ENCODE results near the gene ARAF.

ARAF gene

DNA sequence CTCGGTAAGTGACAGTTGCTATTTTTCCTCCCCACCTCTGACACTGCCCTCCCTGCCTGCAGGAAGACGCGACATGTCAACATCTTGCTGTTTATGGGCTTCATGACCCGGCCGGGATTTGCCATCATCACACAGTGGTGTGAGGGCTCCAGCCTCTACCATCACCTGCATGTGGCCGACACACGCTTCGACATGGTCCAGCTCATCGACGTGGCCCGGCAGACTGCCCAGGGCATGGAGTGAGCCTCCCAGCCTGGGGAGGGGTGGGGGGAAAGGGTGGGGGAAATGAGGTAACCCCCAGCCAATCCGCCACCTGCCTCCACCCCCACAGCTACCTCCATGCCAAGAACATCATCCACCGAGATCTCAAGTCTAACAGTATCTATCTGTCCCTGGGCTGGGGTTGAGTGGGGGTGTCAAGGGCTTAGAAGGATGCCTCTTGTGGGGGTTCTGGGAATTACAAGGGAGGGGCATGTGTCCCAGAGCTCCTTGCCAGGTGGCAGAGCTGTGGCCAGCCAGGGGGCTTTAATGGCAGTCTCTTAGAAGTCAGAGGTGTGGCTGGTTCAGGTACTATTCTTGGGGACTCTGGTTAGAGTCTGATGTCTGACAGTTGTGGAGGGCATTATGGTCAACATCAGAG is 7.8 kb downstream of the ARAF start:
- H3K27ac ChIP-seq (ENCODE audit: low read length), result no peak overlapping the region
- peaks cover 46% of the 10 kb centered on the region for H3K36me3 ChIP-seq (replicated peaks; ENCODE audit: low read depth, low read length)

DNA sequence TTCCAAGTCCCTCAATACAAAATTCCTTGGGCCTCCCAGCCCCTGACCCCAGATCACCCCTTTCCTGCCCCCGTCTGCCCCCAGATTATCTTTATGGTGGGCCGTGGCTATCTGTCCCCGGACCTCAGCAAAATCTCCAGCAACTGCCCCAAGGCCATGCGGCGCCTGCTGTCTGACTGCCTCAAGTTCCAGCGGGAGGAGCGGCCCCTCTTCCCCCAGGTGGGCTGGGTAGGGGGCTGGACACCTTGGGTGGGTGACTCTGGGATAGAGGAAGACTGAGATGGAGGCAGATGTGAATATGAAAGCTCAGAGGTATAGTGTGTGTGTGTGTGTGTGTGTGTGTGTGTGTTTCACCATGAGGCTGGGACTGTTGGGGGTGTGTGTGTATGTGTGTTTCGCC is 9.8 kb downstream of the ARAF start:
- Histone ChIP-seq H2AFZ (ENCODE audit: low read depth, low read length) (no peak overlapping the region), H3K27me3 (ENCODE audit: low read depth, low read length) (no peaks in the 10 kb centered on the region), H3K36me3 (replicated peaks; ENCODE audit: low read depth, low read length) (peaks cover 36% of the 10 kb centered on the region), H4K20me1 (ENCODE audit: insufficient read depth, low read length) (no peaks in the 10 kb centered on the region), H3K4me2 (ENCODE audit: low read length) (no peak overlapping the region), H3K4me3 (ENCODE audit: low read length) (no peak overlapping the region), H3K79me2 (ENCODE audit: low read length) (no peaks in the 10 kb centered on the region), H3K9me3 (ENCODE audit: insufficient read depth, low read length) (no peaks in the 10 kb centered on the region), H3K4me1 (ENCODE audit: low read length) (peaks cover 15% of the 10 kb centered on the region), H3K9ac (ENCODE audit: low read length) (no peak overlapping the region), H3K27ac (ENCODE audit: low read length) (no peak overlapping the region)
- no peak for TF ChIP-seq EZH2phosphoT487 (IDR thresholded peaks at IDR 0.05; ENCODE audit: low read depth)
- TF ChIP-seq, protein P1, sequence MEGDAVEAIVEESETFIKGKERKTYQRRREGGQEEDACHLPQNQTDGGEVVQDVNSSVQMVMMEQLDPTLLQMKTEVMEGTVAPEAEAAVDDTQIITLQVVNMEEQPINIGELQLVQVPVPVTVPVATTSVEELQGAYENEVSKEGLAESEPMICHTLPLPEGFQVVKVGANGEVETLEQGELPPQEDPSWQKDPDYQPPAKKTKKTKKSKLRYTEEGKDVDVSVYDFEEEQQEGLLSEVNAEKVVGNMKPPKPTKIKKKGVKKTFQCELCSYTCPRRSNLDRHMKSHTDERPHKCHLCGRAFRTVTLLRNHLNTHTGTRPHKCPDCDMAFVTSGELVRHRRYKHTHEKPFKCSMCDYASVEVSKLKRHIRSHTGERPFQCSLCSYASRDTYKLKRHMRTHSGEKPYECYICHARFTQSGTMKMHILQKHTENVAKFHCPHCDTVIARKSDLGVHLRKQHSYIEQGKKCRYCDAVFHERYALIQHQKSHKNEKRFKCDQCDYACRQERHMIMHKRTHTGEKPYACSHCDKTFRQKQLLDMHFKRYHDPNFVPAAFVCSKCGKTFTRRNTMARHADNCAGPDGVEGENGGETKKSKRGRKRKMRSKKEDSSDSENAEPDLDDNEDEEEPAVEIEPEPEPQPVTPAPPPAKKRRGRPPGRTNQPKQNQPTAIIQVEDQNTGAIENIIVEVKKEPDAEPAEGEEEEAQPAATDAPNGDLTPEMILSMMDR (IDR thresholded peaks at IDR 0.05; ENCODE audit: low read depth, low read length), result no peak

More for the DNA sequence above, 7.8 kb downstream of the ARAF start:
- no peaks in the 10 kb centered on the region for H3K9me3 ChIP-seq (ENCODE audit: insufficient read depth, low read length)
- H3K4me2 ChIP-seq (ENCODE audit: low read length), result no peak overlapping the region
- H3K9ac ChIP-seq (ENCODE audit: low read length), result no peak overlapping the region
- peaks cover 10% of the 10 kb centered on the region for H3K79me2 ChIP-seq (ENCODE audit: low read length)
- H3K27me3 ChIP-seq (ENCODE audit: low read depth, low read length), result no peaks in the 10 kb centered on the region
- no peak for TF ChIP-seq EZH2phosphoT487 (IDR thresholded peaks at IDR 0.05; ENCODE audit: low read depth)
- TF ChIP-seq, protein P1 (IDR thresholded peaks at IDR 0.05; ENCODE audit: low read depth, low read length), result no peak
- H3K4me3 ChIP-seq (ENCODE audit: low read length), result no peak overlapping the region
- H2AFZ ChIP-seq (ENCODE audit: low read depth, low read length), result no peak overlapping the region
- H3K4me1 ChIP-seq (ENCODE audit: low read length), result peaks cover 30% of the 10 kb centered on the region
- H4K20me1 ChIP-seq (ENCODE audit: insufficient read depth, low read length), result no peaks in the 10 kb centered on the region

DNA sequence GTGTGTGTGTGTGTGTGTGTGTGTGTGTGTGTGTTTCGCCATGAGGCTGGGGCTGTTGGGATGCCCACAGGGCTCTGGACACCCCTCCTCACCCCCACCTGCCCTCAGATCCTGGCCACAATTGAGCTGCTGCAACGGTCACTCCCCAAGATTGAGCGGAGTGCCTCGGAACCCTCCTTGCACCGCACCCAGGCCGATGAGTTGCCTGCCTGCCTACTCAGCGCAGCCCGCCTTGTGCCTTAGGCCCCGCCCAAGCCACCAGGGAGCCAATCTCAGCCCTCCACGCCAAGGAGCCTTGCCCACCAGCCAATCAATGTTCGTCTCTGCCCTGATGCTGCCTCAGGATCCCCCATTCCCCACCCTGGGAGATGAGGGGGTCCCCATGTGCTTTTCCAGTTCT is 10.2 kb downstream of the ARAF start:
- Histone ChIP-seq H3K79me2 (ENCODE audit: low read length) (no peaks in the 10 kb centered on the region), H3K4me1 (ENCODE audit: low read length) (peaks cover 14% of the 10 kb centered on the region), H3K27ac (ENCODE audit: low read length) (no peak overlapping the region), H2AFZ (ENCODE audit: low read depth, low read length) (no peak overlapping the region), H3K36me3 (replicated peaks; ENCODE audit: low read depth, low read length) (peaks cover 36% of the 10 kb centered on the region), H4K20me1 (ENCODE audit: insufficient read depth, low read length) (no peaks in the 10 kb centered on the region), H3K9ac (ENCODE audit: low read length) (no peak overlapping the region), H3K4me2 (ENCODE audit: low read length) (no peak overlapping the region), H3K27me3 (ENCODE audit: low read depth, low read length) (no peaks in the 10 kb centered on the region), H3K9me3 (ENCODE audit: insufficient read depth, low read length) (no peaks in the 10 kb centered on the region), H3K4me3 (ENCODE audit: low read length) (no peak overlapping the region)
- TF ChIP-seq, protein P1 (IDR thresholded peaks at IDR 0.05; ENCODE audit: low read depth, low read length), result no peak
- TF ChIP-seq EZH2phosphoT487 (IDR thresholded peaks at IDR 0.05; ENCODE audit: low read depth), result no peak

- Histone ChIP-seq H4K20me1 (ENCODE audit: insufficient read depth, low read length) (no peaks in the 10 kb centered on the region), H2AFZ (ENCODE audit: low read depth, low read length) (no peak overlapping the region), H3K4me3 (ENCODE audit: low read length) (no peak overlapping the region), H3K79me2 (ENCODE audit: low read length) (no peaks in the 10 kb centered on the region), H3K36me3 (replicated peaks; ENCODE audit: low read depth, low read length) (peaks cover 35% of the 10 kb centered on the region), H3K4me2 (ENCODE audit: low read length) (no peak overlapping the region), H3K9me3 (ENCODE audit: insufficient read depth, low read length) (no peaks in the 10 kb centered on the region), H3K27ac (ENCODE audit: low read length) (no peak overlapping the region), H3K9ac (ENCODE audit: low read length) (no peak overlapping the region), H3K4me1 (ENCODE audit: low read length) (peaks cover 7% of the 10 kb centered on the region), H3K27me3 (ENCODE audit: low read depth, low read length) (no peaks in the 10 kb centered on the region)
- no peak for TF ChIP-seq EZH2phosphoT487 (IDR thresholded peaks at IDR 0.05; ENCODE audit: low read depth)
- TF ChIP-seq, protein P1 (IDR thresholded peaks at IDR 0.05; ENCODE audit: low read depth, low read length), result no peak
Measured at GRCh38 chrX:47571896-47572295, 10.9 kb downstream of the ARAF start.
